ENCODE data around the gene CABP2.

GRCh38 chr11:67571443-67571842 is 48.2 kb upstream of the CABP2 start:
- TF ChIP-seq, protein P1, sequence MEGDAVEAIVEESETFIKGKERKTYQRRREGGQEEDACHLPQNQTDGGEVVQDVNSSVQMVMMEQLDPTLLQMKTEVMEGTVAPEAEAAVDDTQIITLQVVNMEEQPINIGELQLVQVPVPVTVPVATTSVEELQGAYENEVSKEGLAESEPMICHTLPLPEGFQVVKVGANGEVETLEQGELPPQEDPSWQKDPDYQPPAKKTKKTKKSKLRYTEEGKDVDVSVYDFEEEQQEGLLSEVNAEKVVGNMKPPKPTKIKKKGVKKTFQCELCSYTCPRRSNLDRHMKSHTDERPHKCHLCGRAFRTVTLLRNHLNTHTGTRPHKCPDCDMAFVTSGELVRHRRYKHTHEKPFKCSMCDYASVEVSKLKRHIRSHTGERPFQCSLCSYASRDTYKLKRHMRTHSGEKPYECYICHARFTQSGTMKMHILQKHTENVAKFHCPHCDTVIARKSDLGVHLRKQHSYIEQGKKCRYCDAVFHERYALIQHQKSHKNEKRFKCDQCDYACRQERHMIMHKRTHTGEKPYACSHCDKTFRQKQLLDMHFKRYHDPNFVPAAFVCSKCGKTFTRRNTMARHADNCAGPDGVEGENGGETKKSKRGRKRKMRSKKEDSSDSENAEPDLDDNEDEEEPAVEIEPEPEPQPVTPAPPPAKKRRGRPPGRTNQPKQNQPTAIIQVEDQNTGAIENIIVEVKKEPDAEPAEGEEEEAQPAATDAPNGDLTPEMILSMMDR (IDR thresholded peaks at IDR 0.05; ENCODE audit: low read depth, low read length, poor library complexity, severe bottlenecking): no peak
- no peak for TF ChIP-seq EZH2phosphoT487 (IDR thresholded peaks at IDR 0.05; ENCODE audit: borderline replicate concordance, low read length)
